SU-DHL-6 (cell line): ENCODE data around the gene PPP1R7.

ENCODE experiments used
- EZH2phosphoT487 ChIP-seq: fragments of 200-600 bp; sonication (generic), shearing (Covaris generic); conservative IDR thresholded peaks from 2 replicates; pipeline ENCODE4 v1.6.1; 2018; ENCODE audit warnings: mild to moderate bottlenecking, antibody characterized with exemption, low read length, moderate library complexity, mixed read lengths
- TF ChIP-seq, protein P1 (sequence below): fragments of 200-600 bp; sonication (generic); IDR thresholded peaks from one replicate; pipeline ENCODE4 v1.5.1; 2017; ENCODE audit warnings: antibody characterized with exemption, mild to moderate bottlenecking, low read length, moderate library complexity; ENCODE audit not compliant: insufficient read depth, poor library complexity, severe bottlenecking

DNA sequence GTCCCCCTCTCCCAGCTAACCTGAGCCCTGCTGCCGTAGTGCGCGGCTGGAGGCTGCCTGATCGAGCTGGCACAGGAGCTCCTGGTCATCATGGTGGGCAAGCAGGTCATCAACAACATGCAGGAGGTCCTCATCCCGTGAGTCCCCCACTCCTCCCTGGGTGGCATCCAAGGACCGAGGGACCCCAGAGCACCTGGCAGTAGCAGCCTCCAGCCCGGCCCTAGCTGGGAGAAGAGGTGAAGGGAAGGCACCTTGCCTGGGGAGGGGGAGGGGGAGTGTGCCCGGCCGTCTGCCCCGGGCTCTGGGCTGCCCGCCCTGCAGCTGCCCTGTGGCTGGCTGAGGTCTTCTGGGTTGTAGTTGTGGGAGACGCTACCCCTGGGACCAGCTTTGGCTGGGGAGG, 64.5 kb downstream of the PPP1R7 start:
- TF ChIP-seq, protein P1, sequence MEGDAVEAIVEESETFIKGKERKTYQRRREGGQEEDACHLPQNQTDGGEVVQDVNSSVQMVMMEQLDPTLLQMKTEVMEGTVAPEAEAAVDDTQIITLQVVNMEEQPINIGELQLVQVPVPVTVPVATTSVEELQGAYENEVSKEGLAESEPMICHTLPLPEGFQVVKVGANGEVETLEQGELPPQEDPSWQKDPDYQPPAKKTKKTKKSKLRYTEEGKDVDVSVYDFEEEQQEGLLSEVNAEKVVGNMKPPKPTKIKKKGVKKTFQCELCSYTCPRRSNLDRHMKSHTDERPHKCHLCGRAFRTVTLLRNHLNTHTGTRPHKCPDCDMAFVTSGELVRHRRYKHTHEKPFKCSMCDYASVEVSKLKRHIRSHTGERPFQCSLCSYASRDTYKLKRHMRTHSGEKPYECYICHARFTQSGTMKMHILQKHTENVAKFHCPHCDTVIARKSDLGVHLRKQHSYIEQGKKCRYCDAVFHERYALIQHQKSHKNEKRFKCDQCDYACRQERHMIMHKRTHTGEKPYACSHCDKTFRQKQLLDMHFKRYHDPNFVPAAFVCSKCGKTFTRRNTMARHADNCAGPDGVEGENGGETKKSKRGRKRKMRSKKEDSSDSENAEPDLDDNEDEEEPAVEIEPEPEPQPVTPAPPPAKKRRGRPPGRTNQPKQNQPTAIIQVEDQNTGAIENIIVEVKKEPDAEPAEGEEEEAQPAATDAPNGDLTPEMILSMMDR = no peak
- no peak for TF ChIP-seq EZH2phosphoT487
